LNCaP clone FGC (cell line): ENCODE results near the gene RGS16.
A peak's percentile ranks its signal among the peaks of the same experiment; 100 is the strongest.

Experiments
- DNase-seq: peaks from one replicate; pipeline ENCODE4 v3.0.0-alpha.2; 2011; ENCODE audit warnings: low read depth
- H3K4me3 ChIP-seq: 2 replicates; pipeline ENCODE4 v1.5.1; 2011; ENCODE audit warnings: mild to moderate bottlenecking, low read depth, low read length, control low read depth
- CTCF ChIP-seq: IDR thresholded peaks from 2 replicates; pipeline ENCODE4 v1.5.1; 2012; ENCODE audit warnings: mild to moderate bottlenecking; ENCODE audit not compliant: control insufficient read depth, insufficient read depth; ENCODE audit errors: extremely low read depth

RGS16 gene

GRCh38 chr1:182646739-182647138 is 42.5 kb upstream of the RGS16 start:
- no peak for TF ChIP-seq CTCF
- DNase-seq: peak; percentile 45
- no peak overlapping the region for H3K4me3 ChIP-seq

- H3K4me3 ChIP-seq: no peak overlapping the region
- DNase-seq: no peak
- TF ChIP-seq CTCF: no peak
Measured at GRCh38 chr1:182644886-182645285, 40.7 kb upstream of the RGS16 start.

DNA sequence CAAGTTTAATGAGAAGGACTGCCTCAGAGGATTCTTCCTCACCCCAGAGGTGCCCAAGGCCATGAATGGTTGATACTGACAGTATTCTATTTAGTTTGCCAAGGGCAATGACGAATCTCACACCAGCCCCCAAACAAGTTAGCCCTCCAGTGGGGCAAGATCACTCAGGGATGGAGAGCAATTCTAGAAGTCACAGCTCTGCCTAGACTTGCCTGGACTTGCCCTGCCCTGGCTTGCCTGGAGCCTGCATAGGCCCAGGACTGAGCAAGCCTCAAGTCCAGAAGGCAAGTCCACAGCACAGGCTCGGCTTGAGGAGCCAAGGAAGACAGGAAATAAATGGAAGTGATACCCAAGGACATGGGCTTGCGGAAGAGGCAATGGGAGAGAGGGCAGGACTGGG is 39.5 kb upstream of the RGS16 start:
- no peak for TF ChIP-seq CTCF
- DNase-seq: no peak
- H3K4me3 ChIP-seq: no peak overlapping the region

DNA sequence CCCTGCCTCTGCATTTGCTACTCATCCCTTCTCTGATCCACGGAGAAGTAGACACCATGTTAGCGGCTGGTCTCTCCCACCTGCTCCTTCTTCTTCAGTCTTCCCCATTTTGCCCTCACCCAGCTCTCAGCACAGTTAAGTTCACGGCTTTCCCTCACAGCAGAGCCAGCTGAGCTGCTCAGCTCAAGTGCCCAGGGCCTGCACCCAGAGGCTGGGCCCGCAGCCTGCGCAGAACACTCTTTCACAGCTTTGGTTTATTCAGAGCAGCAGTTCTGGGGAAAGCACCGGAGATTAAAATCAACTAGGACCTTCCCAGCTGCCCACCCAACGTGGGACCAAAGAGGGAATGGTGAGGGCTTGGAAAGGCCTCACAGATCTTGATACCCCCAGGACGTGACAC is 38.3 kb upstream of the RGS16 start:
- no peak for TF ChIP-seq CTCF
- DNase-seq: no peak
- no peak overlapping the region for H3K4me3 ChIP-seq

DNA sequence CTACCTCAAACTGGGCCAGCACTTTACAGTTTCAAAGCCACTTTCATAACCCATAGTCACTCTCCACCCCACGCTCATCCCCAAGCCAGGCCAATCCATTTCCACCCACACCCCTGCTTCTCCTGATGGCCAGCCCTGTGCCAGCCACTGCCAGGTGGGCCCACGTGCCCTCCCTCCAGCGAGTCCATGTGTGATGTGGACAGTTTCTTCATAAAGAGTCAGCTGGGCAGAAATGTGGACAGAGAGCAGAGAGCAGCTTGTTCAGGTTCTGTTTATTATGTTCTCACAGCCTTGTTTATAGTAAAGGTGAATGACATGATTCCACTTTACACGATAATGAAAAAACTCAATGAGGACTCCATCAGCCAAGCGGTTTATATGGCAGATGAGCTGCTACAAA is 37.4 kb upstream of the RGS16 start:
- DNase-seq: no peak
- no peak for TF ChIP-seq CTCF
- H3K4me3 ChIP-seq: no peak overlapping the region

GRCh38 chr1:182639330-182639729 is 35.1 kb upstream of the RGS16 start:
- TF ChIP-seq CTCF: no peak
- DNase-seq: no peak
- no peak overlapping the region for H3K4me3 ChIP-seq

DNA sequence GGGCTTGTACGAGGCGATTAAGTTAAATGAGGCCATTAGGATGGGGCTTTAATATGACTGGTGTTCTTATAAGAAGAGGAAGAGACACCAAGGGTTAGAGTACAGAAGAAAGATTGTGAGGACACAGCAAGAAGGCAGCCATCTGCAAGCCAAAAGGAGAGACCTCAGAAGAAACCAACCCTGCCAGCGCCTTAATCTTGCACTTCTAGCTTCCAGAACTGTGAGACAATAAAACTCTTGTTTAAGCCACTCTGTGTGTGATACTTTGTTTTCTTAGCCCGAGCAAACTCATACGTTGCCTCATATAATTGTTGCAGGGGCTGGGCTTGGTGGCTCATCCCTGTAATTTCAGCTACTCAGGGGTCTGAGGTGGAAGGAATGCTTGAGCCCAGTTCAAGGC is 33.6 kb upstream of the RGS16 start:
- DNase-seq: no peak
- no peak for TF ChIP-seq CTCF

More for the DNA sequence above, 33.6 kb upstream of the RGS16 start:
- no peak overlapping the region for H3K4me3 ChIP-seq
